Stimulated activated CD8-positive, alpha-beta memory T cell treated with anti-CD3 and anti-CD28 coated beads, Interleukin-2, amount 100 ng/mL, for 1 hour (primary cell): ENCODE data around the gene ARID4B.
"Not testable (repeated sequence)": the region's sequence is repeated elsewhere in the genome, so short reads cannot be mapped to it uniquely, and the experiment has no call there.

ENCODE experiments used
- DNase-seq, 2 donors: peaks; one replicate each; pipeline ENCODE4 v3.0.0-alpha.2; 2020; ENCODE audit warnings: low read depth in 2 of 2

Gene ARID4B

DNA sequence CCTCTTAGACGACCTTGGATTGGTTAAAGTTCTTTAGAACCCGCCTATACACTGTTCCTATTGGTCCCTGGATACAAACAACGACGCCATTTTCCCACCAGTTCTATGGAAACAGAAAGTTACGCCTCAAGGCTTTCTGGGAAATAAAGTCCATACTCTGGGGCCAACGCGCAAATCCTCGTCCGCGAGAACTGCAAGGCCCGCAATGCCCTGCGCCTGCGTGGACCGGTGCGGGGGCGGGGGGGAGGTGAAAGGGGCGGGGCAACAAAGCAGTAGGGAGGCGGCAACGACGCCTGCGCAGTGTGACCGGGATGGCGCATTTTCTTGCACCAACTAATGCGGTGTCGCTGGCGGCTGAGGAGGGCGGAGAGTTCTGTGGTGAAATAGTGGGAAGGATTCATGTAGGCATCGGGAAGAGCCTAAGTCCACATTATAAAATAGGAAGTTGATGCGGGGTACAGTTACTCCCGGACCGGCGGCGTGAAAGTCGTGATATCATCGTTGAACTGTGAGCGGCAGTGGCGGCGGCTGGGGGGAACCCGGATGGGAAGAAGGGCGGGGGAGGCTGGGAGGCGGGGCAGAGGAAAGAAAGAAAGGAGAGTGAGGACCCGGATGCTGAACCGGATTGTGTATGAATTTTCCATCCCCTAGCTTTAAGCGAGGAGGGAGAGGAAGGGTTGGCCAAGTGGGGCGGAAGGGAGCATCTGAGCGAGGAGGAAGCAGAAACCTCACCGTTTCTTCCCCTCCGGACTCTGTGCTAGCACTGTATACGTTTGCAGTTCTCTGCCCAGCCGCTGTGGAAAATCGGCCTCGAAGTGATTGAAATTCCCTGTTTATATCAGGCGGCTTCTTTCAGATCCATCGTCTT, 526 bp upstream of the ARID4B start, which contains the start of gene GGPS1:
Gene GGPS1 (plus strand): TSS at position 300 of the 868 bp plus-strand sequence. CDS start 6,695 bp downstream, outside the sequence.
- DNase-seq: peak; percentile 97 to 99

DNA sequence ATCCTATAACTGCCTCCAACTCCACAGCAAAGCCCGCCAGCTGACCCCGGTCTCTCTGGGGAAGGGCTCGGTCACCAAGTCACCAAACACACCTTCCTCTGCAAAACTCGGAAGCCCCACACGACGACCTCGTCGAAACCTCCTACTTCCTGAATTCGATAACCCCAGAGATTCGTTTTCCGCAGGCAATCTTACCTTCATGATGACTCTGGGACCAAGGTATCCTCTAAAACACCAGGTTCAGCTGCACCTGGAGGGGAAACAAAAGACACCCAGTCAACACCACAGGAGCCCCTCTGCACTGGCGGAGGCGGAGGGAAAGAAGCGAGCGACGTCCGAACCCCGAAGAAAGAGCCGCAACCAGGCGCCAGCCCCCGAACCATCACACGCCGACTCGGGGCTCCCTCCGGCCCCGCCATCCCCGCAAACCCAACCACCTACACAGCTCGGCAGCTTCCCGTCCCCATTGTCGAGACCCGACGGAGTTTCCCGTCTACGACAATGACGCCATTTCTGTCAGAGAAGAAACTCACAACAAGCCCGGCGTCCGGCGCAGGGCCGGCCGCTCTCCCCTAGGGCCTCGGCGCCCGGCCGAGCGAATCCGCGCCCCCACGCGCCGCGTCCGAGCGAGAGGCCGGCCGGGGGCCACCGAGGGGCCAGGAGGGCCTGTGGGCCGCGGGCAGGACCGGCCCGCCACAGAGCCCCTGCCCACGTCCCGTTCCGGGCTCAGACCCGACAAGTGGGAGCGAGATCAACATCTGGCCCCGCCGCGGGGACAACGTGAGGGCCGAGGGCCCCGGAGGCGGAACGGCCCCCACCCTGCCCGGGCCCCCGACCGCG, 1.0 kb downstream of the ARID4B start:
- peak; percentile 14 to 30 for DNase-seq

DNA sequence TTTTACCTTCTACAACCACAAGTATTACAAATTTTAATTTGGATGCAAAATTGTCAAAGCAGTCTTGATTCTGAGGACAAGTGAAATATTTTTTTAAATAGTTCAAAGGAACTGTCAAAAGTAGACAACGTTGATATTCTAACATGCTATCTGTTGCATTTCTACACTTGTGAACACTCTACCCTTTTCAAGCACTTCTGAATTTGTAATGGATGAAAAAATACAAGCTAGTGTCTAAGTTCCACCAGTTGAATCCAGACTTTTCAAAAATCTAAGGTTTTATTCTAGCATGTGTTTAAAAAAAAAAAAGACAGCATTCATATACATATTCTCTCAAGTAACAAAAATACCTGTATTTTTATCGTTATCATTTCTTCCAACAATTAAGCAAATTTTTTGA, 2.1 kb downstream of the ARID4B start:
- DNase-seq: no peak

DNA sequence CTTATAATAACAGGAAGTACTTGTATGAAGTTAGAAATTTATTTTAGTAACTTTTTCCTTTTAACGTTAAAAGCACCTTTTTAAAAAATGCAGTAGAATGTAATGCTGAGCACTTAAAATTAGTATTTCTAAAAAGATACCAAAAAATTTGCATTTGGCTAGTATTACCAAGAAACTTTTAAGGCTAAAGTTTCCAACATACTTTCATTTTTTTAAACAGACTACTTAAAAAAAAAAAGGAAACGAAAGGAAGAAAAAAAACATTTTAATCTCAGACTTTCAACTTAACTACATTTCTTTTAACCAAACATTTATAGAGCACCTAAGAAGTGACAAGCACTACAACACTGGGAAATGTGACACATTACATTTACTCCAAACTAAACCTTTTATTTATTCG, 2.8 kb downstream of the ARID4B start:
- no peak for DNase-seq

DNA sequence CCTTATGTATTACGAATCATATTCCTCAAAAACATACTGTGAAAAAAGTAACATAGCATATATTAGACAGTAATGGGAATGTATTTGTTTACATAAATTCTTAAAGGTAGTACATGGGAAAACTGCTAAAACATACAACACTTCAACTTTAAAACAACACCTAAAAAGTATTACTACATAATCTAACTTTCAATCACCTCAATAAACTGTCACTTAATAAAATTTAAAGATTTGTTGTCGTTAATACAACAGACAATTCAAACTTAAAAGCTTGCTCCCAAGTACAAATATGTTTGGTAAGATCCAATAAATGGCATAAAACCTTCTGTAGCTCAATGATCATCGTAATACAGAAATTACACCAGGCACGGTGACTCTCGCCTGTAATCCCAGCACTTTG, 3.7 kb downstream of the ARID4B start:
- DNase-seq: no peak

DNA sequence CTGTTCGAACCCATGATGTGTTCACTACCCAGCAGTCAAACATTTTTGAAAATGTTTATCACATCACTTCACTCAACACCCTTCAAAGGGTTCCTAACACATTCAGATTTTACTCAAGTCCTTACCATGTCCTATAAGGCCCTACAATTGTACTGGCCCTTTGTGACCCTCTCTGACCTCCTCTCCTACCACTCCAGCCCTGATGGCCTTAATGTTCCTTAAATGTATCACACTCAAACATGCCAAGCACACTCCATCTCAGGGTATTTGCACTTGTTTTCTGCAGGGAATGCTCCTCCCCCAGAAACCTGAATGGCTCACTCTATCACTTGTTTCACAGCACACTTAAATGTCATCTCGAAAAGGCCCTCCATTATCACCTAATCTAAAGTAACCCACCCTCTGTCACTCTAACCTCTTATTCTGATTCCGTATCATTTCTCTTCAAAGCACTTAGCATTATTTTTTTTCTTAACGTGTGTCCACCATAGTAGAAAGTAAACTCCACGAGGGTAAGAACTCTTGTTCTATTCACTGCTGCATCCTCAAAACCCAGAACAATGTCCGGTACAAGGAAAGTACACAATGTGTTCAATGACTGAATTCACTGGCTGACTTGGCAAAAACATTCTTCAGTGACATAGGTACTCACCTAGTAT, 7.3 kb downstream of the ARID4B start:
- DNase-seq: no peak

DNA sequence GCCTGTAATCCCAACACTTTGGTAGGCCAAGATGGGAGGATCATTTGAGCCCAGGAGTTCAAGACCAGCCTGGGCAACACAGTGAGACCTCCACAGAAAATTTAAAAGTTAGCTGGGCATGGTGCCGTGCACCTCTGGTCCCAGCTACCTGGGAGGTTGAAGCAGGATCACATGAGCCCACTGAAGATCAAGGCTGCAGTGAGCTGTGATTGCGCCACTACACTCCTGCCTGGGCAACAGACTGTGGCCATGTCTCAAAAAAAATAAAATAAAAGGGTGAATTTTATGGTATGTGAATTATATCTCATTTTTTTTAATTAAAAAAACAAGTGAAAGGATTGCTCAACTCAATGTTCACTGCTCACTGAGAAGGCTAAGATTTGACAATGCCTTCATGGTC, 8.7 kb downstream of the ARID4B start:
- no peak for DNase-seq

DNA sequence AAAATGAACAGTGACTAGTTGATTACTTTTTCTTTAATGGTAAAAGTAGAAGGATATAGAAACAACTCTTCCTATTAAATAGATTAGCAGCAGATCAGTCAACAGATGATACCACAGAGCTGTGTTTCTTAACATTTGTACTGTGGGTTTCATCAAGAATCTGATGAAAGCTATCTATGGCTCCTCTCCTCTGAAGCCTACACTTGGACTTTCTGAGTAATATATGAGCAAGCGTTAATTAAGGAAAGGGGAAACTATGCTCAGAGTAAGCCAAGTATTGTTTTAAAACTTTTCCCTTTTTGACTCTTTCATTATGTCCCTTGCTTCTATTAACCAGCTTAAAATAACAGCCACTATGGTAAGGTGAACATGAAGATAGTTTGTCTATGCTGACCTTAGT, 10.8 kb downstream of the ARID4B start:
- no peak for DNase-seq

DNA sequence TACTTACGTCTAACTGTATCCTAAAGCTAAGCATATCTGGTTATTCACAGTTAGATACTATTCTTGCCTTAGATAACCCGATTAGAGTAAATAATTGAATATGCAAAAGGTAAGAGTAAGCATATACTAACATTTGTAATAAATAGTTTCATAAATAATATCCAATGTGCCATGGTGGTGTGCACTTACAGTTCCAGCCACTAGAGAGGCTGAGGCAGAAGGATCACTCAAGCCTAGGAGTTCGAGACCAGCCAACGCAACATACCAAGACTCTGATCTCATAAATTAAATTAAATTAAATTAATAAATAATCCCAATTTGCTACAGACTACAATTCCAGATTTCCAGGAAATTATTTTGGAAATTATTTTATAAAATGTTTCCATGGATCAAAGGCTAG, 12.2 kb downstream of the ARID4B start:
- DNase-seq: no peak

DNA sequence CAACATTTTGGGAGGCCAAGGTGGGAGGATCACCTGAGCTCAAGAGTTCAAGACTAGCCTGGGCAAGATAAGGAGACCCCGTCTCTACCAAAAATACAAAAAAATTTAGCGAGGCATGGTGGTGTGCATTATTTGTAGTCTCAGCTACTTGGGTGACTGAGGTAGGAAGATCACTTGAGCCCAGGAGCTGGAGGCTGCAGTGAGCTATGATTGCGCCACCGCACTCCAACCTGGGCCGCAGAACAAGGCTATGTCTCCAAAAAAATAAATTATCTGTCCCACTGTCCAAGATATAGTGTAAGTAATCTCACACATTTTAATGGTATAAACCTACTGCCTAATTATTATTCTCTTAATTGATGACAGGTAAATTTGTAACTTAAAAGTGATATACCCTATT, 12.8 kb downstream of the ARID4B start:
- DNase-seq: no peak

DNA sequence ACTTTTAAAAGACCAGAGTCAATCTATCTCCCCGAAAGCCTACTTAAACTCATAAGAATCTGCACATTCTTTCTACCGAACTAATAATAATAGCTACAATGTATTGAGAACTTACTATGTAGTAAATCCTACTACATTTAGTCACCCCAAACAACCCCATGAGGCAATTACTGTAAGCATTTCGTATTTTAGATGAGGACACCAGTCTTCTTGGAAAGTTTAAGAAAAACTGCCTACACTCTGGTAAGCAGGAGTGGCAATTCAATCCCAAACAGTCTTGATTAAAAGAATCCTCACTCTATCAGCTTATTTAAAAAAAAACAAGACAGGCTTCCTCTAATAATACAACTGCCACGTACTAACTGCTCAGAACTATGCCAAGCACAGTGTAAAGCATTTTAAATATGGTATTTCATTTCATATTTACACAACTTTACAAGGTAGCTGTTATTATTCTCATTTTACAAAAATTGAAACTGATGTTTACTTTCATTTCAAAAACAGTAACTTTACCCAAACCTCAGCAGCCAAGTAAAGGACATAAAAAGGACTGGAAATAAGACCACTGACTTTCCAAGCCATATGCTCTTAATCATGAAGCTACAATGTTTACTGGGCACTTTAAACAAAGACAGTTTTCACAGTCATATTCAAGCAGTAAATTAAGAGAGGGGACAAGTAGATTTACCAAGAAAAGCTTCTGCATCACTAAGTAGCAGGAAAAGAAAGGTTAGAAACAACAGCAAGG, 13.9 kb downstream of the ARID4B start:
- no peak for DNase-seq

DNA sequence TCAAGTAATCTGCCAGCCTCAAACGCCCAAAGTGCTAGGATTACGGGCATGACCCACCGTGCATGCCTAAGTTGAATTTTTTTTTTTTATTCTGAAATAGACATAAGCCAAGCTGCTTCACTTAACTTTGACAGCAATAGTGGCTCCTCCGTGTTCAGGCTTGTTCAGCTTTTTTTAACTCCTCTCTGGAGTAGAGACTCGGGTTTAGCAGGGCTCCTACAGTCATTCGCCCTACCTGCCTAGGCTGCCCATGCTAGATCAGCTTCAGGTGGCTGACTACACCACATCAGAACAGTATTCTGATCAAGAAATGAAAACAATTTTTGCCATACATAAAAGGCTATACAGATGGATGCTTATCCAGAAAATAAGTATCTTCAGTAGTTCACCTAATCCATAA, 14.7 kb downstream of the ARID4B start:
- no peak for DNase-seq

DNA sequence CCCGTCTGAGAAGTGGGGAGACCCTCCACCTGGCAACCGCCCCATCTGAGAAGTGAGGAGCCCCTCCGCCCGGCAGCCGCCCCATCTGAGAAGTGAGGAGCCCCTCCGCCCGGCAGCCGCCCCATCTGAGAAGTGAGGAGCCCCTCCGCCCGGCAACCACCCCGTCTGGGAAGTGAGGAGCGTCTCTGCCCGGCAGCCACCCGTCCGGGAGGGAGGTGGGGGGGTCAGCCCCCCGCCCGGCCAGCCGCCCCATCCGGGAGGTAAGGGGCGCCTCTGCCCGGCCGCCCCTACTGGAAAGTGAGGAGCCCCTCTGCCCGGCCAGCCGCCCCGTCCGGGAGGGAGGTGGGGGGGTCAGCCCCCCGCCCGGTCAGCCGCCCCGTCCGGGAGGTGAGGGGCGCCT, 18.8 kb downstream of the ARID4B start:
- DNase-seq: not testable (repeated sequence)

DNA sequence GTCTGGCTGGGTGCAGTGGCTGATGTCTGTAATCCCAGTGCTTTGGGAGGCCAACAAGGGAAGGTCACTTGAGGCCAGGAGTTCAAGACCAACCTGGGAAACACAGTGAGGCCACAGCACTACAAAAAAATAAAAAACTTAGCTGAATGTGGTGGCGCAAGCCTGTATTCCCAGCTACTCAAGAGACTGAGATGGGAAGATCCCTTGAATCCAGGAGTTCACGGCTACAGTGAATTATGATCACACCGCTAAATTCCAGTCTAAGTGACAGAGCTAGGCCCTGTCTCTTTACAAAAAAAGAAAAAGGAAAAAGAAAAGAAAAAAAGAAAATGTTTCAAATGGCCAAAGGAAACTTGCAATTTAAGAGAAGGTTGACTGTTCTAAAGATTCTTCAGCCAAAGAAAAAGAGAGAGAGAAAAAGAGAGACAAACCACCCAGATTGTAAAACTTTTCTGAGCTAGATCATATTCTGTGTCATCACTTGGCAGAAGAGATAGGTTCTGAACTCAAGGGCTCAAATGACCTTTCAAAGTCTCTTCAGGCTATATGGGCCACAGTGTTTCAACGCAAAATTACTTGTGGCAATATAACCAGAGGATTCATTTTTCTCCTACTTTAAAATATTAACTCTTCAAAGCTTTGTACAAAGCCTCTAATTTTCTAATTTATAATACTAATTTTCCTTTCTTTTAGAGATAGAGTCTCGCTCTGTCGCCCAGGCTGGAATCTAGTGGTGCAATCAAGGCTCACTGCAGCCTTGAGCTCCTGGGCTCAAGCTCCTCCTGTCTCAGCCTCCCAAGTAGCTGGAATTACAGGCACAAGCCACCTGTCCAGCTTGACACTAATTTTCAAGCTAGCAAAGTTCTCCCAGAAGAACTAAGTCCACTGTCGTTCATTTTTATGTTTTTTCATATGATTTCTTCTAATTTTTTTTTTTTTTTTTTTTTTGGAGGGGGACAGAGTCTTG, 20.5 kb downstream of the ARID4B start:
- DNase-seq: no peak

DNA sequence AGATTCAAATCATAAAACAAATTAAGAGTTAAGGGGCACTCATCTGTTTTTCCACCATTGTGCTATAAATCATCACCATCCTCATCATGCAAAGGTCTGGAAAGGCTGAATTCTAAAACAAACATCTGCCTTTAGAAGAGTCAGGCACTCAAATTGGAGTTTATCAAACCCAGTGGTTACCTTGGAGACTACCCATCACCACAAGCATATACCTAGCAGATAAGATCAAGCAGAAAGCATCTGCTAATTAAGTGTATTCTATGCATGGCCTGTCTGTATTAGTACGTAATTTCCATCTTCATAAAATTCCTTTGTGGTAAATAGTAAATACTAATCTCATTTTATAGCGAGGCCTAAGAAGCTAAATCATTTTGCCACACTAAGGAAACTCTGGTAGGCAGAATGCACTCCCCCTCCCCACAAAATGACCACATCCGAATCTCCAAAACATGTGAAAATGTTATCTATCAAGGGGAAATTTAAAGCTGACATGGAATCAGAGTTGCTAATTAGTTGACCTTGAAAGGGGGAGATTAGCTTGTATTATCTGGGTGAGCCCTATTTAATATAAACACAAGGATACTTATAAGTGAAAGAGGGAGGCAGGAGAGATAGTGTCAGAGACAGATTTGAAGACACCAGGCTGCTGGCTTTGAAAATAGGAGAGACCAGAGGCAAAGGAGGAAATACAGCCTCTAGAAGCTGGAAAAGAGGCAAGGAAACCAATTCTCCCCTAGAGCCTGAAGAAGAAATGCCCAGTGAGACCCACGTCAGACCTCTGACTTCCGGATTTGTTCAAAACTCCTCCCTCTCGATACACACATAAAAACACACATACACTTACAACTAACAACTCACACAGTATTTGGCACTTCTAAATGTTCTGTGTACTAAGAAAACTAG, 23.2 kb downstream of the ARID4B start:
- no peak for DNase-seq

DNA sequence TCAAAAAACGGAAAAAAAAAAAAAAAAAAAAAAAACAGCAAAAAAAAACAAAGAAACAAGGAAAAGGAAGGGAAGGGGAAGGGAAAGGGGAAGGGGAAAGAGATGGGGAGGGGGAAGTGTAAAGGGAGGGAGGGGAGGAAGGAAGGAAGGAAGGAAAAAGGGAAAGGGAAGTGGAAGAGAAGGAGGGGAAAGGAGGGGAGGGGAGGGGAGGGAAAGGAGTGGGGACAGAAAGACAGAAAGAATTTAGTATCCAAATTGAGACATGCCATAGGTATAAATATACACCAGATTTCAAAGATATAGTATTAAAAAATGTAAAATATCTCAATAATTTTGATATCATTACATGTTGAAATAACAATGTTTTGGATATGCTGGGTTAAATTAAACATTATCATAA, 25.8 kb downstream of the ARID4B start:
- no peak for DNase-seq

DNA sequence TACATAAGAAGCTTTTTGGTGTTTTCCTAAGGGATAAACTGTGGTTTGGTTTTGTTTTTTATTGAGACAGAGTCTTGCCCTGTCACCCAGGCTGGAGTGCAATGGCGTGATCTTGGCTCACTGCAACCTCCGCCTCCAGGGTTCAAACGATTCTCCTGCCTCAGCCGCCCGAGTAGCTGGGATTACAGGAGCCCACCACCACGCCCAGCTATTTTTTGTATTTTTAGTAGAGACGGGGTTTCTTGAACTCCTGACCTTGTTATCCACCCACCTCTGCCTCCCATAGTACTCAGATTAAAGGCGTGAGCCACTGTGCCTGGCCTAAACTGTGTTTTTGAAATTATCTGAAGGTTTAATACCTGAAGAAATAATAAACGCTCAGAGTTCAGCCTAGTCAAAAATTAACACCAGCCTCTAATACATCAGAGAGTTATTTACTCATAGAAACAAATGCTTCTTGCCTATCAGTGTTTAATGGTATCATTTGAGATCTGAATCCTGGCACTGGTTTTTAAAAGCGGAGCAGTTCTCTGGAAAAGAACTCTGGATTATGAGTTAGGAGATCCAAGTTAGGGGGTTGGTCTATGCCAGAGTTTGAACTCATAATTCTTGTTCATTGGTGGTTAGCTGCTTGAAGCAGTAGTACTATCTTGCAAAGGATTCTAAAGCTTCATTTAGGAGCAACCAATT, 28.7 kb downstream of the ARID4B start:
- no peak for DNase-seq

DNA sequence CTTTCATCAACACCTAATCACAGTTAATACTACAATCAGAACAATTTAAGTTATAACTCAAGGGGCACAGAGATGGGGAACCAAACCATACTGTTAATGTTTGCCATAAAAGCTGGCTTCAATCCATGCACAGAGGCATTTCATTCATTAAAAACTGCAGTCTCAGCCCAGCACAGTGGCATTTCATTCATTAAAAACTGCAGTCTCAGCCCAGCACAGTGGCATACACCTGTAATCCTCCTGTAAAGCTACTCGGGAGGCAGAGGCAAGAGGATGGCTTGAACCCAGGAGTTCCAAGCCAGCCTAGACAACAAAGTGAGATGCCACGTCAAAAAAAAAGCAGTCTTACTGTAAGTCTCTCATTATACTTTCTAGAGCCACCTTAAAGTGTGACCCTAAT, 29.2 kb downstream of the ARID4B start:
- DNase-seq: no peak

DNA sequence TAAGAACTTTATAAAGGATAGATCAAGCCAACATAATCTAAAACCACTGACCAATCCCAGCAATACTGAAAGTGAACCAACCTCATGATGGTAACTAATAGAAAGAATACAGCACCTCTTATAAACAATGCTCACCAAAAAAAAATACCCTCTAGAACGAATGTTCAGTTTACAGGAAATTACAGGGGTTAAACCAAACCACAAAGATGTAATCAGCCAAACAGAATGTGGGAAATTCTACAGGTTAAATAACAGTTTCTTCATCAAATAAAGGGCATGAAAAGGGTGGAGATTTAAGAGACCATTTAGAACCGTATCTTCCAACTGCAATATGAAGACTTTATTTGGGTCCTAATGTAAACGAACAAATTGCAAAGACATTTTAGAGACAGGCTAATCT, 30.4 kb downstream of the ARID4B start:
- no peak for DNase-seq
